GOT3 (cell line): ENCODE measurements around the gene CYB5B.

Experiments
- DNase-seq: peaks from one replicate; lab custom pipeline; 2025; ENCODE audit warnings: mixed read lengths; lab: John Stamatoyannopoulos, UW

Gene CYB5B, protein sequence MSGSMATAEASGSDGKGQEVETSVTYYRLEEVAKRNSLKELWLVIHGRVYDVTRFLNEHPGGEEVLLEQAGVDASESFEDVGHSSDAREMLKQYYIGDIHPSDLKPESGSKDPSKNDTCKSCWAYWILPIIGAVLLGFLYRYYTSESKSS

DNA sequence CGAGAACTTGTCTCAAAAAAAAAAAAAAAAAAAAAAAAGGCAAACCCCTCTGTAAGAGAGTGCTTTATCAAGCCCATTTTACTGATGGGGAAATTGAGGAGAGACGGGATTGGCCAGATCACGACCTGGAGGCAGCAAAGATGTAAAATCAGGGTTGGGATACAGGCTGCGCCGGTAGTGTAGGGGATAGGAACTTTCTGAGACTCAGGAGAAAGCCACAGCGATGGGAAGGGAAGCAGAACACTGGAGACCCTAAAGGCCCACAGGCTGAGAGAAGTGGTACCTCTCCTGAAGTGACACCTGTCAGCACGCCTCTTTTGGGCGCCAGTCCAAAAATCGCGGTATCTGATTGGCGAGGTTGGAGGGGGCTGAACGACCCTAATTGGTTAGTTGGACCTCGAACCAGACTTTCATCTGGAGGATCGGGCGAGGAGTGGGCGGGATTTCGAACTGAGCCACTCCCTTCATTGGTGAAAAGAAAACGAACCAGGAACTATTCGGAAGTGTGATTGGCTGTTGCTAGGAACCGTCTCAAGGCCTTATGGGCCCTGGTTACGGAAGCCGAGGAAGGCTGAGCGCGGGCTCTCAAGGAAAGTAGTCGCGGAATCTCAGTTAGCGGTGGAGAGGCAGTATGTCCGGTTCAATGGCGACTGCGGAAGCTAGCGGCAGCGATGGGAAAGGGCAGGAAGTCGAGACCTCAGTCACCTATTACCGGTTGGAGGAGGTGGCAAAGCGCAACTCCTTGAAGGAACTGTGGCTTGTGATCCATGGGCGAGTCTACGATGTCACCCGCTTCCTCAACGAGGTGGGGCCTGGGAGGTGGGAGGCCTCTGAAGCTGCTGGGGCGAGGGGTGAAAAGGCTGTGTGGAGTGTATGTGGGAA lies at the start of gene CYB5B:
CYB5B (plus strand) TSS at position 567 of the 882 bp plus-strand sequence; CDS start at position 632, 65 bp downstream.
- DNase-seq: peak; percentile 80

DNA sequence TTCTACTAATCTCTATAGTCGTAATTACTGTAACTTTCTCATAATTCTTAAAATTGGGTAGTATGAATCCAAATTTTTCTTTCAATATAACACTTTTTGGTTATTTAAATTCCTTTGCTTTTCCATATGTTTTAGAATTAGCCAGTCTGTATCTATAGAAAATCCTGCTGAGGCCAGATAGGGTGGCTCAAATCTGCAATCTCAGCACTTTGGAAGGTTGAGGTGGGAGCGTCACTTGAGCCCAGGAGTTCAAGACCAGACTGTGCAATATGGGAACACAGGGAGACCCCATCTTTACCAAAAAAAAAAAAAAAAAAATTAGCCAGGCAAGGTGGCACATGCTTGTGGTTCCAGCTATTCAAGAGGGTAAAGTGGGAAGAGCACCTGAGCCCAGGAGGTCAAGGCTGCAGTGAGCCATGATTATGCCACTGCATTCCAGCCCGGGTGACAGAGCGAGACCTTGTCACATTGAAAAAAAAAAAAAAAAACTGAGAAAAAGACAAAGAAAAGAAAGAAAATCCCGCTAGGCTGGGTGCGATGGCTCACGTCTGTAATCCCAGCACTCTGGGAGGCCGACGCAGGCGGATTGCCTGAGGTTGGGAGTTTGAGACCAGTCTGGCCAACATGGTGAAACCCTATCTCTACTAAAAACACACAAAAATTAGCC lies 47.9 kb upstream of the CYB5B start:
- DNase-seq: no peak

DNA sequence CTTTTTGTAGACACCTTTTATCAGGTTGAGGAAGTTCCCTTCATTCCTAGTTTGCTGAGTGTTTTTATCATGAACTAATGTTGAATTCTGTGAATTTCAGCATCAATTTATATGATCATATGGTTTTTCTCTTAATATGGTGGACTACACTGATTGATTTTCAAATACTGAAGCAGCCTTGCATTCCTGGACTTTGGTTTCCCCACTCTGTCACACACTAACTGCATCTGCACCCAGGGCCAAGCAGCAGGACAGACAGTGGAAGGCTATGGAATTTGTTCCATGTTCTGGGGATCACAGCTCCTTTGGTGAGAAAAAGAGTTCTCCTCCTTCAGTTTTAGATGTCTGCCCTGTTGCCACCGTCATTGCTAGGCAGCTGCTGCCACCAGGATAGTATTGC lies 46.4 kb upstream of the CYB5B start:
- DNase-seq: no peak

DNA sequence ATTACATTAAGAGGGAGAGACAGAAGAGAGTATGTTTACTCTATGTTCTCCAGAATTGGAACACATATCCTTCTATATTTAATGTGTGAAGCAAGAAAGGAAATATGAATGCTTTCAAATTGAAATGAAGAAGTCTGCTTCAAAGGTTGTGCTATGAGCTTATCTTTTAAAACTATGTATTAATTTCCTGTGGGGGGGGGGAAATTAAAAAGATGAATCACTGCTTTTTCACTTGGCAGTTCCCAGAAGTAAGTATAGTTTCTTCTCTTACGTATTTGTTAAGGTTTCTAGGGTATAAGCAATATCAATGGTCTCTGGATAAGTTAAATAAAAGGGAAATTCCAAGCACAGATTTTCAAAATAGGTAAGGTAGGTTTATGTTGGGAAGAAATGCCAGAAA lies 45.7 kb upstream of the CYB5B start:
- no peak for DNase-seq

DNA sequence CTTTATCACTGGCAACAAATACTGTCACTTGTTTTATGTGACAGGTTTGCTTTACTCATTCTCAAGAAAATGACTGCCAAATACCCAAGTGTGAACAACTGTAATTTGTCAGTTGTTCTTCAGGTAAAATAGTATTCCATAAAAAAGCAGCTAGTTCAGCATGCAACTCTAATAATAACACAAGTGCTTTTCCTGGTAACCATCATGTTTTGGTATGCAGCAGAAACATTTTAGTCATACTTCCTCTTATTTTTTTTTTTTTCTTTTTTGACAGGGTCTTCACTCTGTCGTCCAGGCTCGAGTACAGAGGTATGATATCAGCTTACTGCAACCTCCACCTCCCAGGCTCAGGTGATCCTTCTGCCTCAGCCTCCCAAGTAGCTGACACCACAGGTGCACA lies 43.2 kb upstream of the CYB5B start:
- DNase-seq: no peak

DNA sequence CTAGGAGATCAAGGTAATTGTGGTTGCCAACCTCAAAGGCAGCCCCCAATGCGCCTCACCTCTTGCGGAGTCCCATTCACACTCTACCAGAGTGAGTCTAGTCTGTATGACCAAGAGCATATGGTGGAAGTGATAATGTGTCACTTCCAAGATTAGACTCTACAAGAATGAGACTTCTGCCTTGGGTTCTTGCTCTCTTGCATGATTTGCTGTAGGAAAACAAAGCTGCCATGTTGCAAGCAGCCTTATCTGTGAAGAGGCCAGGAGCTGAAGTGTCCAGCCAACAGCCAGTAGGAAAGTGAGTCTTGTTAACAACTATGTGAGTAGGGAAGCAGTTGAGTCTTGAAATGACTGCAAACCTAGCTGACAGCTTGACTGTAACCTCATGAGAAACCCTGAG lies 42.0 kb upstream of the CYB5B start:
- no peak for DNase-seq

DNA sequence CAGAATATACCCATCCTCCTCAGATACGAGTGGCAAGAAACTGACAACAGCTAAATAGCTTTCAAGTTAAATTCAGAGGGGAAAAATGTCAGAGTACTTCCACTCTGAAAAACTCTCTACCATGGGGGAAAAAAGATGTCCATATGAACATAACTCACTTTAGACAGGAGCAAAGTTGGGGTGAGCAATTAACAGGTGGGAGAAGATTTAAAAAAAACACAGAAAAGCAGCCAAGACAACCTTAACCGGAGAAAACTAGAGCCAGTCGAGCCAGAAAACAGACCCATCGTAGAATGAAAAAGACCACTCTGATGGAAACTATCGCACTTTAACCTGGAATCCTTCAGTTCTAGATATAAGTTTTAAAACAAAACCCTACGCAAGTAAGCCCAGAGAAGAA lies 39.4 kb upstream of the CYB5B start:
- DNase-seq: no peak

DNA sequence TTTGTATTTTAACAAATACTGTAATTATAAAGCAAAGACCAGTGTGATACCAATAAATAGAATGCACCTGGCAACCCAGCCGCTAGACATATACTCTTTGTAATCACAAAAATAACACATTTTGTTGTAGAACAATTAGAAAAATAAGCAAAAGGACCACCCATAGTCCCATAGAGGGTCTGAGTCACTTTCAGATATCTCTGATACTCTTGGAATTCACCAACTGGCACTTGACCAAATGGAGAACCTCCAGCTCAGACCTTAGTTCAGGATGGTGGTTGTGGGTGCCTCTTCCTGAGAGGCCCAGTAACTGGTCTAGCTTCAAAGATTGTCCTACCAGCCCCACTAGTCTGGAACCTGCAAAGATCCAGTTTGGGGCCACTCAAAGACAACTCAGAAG lies 37.8 kb upstream of the CYB5B start:
- no peak for DNase-seq

DNA sequence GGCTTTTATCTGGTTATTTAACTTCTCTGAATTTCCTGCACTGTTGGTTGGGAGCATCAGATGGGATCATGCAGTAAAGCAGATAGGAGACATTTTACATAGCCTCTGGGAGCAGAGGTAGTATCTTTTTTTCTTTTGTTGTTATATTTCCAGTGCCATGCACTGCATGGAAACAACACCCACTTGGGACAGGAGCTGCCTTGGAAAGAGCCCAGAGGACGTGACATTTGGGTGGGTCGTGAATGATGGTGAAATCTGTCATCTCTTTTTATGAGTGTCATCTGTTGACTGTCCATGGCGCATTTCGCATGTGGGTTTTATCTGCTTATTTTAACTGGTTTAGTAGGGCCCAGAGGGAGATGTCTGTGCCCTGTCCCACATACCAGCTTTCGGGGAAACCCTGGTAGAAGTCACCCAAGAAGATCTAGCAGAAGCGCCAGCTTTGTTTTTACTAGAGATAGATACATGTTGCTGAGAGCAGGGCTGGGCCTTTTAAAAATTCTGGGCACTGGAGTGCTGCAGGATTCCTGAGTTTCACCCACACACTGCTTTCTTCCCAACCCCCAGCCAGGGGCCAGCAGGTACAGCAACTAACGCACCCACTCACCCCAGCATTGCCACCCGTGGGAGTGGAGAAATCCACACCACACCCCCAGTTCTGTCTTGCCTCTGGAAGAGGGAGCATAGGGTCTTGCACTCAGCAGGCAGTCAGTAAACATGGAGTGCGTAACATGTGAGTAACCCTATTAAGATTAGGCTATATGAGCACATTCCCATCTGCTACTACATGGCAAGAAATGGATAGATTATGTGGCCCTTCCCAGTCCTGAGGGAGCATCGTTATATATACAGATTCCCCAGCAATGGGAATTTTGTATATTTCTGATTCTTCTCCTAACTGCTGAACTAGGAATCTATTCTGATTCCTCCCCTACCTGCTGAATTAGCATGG lies 30.2 kb upstream of the CYB5B start:
- DNase-seq: no peak

DNA sequence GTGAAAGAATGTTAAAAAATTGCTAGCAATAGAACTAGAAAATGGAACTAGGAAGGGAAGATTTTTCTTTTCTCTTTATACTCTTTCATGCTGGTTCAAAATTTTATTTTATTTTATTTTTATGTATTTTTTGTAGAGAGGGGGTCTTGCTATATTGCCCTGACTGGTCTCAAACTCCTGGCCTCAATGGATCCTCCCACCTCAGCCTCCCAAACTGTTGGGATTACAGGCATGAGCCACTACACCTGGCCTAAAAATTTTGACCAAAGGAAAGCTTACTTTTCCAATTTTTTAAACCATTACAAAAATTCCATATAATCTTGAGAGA lies 28.6 kb upstream of the CYB5B start:
- DNase-seq: no peak

DNA sequence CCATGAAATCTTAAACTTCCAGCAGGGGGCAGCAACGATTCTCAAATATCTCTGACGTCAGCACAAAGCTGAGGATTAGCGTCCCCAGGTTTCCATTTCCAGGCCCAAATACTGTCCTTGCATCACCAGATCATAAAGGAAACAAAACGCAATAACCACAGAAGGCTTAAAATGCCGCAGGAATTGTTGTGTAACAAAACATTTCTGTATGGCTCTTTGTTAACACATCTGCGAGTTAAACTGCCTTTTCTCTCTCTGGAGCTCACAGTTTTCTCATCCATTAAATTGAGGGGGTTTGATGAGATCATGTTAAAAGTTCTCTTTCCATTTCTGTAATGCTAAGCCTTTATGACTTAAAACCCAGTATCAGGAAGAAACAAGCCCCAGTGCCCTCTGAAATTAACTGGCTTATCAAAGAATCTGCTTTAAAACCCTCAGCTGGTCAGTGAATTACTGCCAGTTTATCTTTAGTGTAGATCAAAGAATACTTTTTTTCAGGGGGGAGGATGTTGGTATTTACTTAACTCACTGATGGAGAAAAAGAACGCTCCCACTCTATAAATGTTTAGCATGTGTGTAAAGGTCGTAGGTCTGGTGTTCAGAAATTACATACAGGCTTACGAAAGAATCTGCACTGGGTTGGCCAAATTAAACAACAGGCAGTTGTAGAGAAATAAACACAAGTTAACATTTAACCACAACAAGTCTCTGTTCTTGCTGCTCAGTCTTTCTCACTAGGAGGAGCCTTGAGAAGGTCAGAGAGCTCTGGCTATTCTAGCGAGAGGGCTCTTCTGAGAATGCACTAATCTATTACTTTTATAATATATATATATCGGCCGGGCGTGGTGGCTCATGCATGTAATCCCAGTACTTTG lies 28.0 kb upstream of the CYB5B start:
- no peak for DNase-seq

DNA sequence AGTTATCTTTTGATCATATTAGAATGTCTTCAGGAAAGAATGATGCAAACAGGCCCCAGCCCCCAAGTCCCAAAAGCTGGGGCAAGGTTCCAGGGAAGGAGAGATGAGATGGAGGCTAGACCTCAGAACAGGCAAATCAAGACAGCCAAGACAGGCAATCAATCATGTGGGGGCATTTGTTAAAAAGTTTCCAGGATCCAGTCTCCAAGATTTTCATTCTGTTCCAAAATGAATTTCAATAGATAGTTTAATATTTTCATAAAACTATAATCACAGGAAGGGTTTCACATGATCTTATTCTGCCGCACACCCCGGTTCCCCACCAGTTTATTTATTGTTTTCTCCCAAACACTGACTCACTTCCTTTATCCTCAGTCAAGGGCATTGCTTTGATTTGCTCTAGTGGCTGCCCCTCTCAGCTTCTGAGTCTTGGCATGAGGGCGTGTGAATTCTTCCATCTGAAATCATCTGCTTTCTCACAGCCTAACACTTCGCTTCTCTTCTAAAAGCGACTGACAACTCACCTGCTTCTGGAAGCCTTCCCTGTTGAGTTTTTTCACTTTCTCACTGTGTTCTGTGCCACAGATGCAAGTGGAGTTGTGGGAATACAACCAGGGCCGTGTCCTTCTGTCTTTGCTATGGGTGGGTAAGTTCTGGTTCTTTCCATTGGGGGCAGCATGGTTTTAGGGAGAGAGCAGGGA lies 26.4 kb upstream of the CYB5B start:
- no peak for DNase-seq

DNA sequence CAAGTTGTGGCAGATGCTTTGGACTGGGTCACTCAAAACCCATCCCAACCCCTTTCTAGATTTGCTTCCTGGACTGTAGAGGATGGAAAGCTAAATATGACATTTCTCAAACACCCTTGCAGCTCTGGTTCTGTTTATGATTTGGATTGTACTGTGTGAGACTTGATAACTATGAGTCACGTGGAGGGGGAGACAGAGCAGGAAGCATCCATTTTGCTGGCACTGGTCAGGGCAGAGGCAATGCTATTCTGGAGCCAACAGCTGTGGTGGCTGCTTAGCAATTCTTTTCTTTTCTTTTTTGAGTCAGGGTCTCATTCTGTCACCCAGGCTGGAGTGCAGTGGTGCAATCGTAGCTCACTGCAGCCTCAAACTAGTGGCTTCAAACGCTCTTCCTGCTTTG lies 25.1 kb upstream of the CYB5B start:
- DNase-seq: no peak

DNA sequence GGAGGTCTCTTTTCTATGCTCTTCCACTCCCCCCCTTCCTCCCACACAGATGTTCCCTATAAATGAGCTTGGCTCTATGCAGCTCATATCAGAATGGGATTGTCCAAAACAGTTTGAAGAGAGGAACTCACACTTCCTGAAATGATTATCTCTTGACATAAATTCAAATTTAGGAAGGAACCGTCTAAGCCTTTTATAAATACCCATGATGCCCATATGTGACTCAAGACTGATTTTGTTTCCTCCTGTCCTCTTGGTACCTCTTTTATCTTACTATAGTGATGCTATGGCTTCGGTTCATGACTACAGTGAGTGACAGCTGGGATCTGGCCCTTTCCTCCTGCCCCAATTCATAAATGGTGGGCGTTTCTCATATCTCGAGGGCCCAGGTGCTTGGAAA lies 22.0 kb upstream of the CYB5B start:
- no peak for DNase-seq

DNA sequence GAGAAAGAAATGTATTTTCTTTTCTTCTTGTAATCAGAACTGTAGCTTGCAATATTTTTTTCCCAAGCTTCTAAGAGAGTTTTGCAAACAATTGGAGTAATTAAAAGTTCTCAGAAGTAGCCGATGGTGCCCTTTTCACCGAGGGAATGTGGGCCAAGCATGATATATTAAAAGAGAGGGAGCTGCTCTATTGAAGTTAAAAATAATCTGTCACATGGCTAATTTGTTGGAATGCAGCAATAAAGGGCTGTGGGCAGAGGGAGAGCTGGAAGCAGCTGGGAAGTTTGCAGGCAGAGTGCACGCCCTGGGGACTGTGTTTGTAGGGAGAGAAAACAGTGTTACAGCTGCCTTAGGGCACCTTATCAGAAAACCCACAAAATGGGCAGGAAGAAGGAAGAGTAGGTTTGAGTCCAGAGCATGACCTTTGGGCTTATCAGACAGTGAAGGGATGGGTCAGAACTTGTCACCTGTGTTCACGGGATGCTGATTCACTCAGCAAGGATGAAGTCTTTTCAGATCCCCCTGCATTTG lies 20.1 kb upstream of the CYB5B start:
- DNase-seq: no peak

DNA sequence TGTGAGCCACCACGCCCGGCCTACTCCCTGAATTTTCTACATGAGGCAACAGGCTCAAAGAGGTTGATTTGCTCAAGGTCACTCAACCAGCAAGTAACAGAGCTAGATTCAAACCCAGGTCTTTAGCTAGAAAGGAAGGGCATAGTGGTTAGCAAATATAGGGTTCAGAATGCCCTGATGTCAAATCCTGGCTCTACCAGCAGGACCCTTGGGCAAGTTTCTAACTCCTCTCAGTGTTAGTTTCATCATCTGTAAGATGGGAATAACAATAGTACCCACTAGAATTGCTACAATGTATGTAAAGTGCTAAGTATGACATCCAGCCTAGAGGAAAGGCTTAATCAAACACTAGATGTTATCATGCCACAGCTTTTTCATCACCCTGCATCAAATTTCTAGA lies 19.1 kb upstream of the CYB5B start:
- DNase-seq: no peak

DNA sequence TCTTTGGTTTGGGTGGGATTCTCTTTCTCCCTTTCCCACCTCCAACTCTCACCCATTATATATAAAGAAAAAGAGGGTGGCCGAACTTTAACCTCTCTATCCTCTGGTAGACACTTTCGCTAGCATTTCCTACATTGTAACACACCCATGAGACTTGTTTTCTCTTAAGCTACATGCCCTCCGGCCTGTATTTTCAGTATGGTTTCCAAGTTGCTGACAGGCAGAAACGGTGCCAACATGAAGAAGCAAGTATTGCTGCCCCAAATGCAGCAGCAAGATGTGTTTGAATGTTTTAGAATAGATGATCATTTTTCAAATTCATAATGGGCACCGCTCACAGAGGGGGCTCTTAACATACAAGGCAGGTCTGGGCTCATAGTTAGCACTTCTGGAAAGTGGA lies 18.7 kb upstream of the CYB5B start:
- no peak for DNase-seq

DNA sequence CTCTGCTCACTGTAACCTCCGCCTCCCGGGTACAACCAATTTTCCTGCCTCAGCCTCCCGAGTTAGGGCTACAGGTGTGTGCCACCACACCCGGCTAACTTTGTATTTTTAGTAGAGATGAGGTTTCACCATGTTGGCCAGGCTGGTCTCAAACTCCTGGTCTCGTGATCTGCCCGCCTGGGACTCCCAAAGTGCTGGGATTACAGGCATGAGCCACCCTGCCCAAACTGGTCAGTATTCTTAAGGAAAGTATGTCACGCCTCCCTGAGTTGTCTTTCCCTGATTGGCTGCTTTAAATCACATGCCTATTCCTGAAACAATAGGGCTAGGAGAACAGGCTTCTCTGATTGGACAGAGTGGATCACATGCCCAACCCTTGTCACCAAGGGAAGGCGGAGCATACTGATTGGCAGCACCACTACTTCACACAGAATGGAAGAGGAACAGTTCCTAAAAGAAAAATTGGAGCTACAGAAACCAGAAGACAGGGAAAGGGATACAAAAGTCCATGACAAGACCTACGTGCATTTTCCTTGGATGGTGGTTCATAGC lies 17.6 kb upstream of the CYB5B start:
- DNase-seq: no peak

DNA sequence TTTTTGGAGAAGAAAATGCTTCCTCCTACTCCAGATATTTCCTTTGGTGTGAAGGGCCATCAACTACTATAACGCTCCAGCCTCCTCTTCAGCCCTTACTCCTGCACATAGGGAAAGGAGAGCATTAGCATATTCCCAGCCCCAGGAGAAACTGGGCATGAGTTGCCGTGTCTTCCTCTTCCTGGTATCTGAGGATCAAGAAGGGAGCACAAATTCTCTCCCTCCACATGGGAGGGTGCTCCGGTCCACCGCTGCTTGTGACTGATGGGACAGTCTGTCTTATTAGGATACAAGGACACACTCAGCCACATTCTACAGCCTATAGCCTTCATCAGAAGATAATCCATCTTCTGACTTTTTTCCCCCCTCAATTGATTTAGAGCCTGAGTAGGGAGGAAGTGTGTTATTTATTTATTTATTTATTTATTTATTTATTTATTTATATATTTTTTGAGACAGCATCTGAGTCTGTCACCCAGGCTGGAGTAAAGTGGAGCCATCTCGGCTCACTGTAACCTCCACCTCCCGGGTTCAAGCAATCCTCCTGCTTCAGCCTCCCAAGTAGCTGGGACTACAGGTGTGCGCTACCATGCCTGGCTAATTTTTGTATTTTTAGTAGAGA lies 16.6 kb upstream of the CYB5B start:
- no peak for DNase-seq

DNA sequence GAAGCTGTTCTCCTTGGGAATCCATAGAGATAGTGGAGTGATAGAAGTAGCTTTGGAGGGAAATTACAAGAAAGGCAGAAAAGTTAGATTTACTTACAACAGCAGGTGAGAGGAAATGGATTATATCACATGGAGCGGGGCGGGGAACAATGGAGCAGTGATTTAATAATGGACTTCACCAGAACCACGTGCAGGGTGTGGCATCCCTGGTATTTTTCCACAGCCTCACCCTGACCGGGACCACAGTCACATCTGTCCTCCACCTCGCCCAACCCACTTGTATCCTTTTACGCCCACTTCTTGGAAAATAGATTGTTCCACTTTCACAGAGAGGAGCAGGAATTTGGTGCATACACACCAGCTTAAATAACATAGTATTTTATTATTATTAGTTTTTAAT lies 15.9 kb upstream of the CYB5B start:
- DNase-seq: no peak
